Caco-2 (cell line): Measurements from ENCODE around the gene ELN. TPM values are rescaled to one million over a fixed set of nuclear protein-coding genes. Genes with fewer than 3 reads are reported as not detected.

Experiments
- BruUV-seq: library from RNA; stranded (reverse); fragments of 400-500 nt; replicated peaks from 2 replicates; lab custom pipeline; 2021; lab: Mats Ljungman, UMichigan
- CTCF ChIA-PET: fragments of 300-600 bp; sonication (Branson Sonifier 250); formaldehyde crosslinking; loops from one replicate; lab custom pipeline; 2022; ENCODE audit warnings: antibody characterized with exemption; lab: Charles Lee
- POLR2A ChIA-PET: fragments of 300-600 bp; sonication (Branson Sonifier 250); formaldehyde crosslinking; loops from one replicate; lab custom pipeline; 2022; ENCODE audit warnings: antibody characterized with exemption; lab: Charles Lee
- DNase-seq, 2 experiments: peaks; one replicate each; pipeline versions ENCODE4 v3.0.0 to v3.0.0-alpha.2; 2020 to 2022
- H3K27me3 ChIP-seq: replicated peaks from 2 replicates; pipeline ENCODE4 v1.6.0; 2011; ENCODE audit warnings: low read length; ENCODE audit not compliant: control insufficient read depth, insufficient read depth
- H3K36me3 ChIP-seq: 2 replicates; pipeline ENCODE4 v1.5.1; 2011; ENCODE audit warnings: low read length; ENCODE audit not compliant: control insufficient read depth, insufficient read depth
- H3K4me1 ChIP-seq: fragments of 250-450 bp; sonication (Bioruptor Pico); 2 replicates; pipeline ENCODE4 v1.5.1; 2020; ENCODE audit warnings: mild to moderate bottlenecking
- H3K4me3 ChIP-seq: 2 replicates; pipeline ENCODE4 v1.5.1; 2011; ENCODE audit warnings: low read depth, mild to moderate bottlenecking, control low read depth, low read length
- H3K9me3 ChIP-seq: fragments of 250-450 bp; sonication (Bioruptor Pico); 2 replicates; pipeline ENCODE4 v1.5.1; 2020; ENCODE audit warnings: mild to moderate bottlenecking, moderate library complexity
- H3K27ac Mint-ChIP-seq: one replicate; pipeline ENCODE4 v1.8.0; 2022; ENCODE audit warnings: mixed read lengths; ENCODE audit not compliant: unreplicated experiment
- H3K27me3 Mint-ChIP-seq: one replicate; pipeline ENCODE4 v1.8.0; 2022; ENCODE audit warnings: mixed read lengths; ENCODE audit not compliant: insufficient read depth, unreplicated experiment
- H3K36me3 Mint-ChIP-seq: one replicate; pipeline ENCODE4 v1.8.0; 2022; ENCODE audit warnings: mild to moderate bottlenecking, mixed read lengths; ENCODE audit not compliant: insufficient read depth, unreplicated experiment
- H3K4me1 Mint-ChIP-seq: one replicate; pipeline ENCODE4 v1.8.0; 2022; ENCODE audit warnings: low read depth, mixed read lengths; ENCODE audit not compliant: unreplicated experiment
- H3K4me3 Mint-ChIP-seq: one replicate; pipeline ENCODE4 v1.8.0; 2022; ENCODE audit warnings: mild to moderate bottlenecking, moderate library complexity, mixed read lengths; ENCODE audit not compliant: unreplicated experiment
- H3K9me3 Mint-ChIP-seq: one replicate; pipeline ENCODE4 v1.8.0; 2022; ENCODE audit warnings: mixed read lengths; ENCODE audit not compliant: unreplicated experiment
- CTCF ChIP-seq, 2 experiments: fragments of 200-600 bp in 1 of 2; IDR thresholded peaks; 1 replicate in 1 of 2; 2 replicates in 1 of 2; pipeline versions ENCODE4 v1.5.1 to v1.8.0; 2011 to 2022; ENCODE audit warnings: antibody characterized with exemption in 1 of 2, control low read depth in 1 of 2, inconsistent platforms in 1 of 2, low read depth in 1 of 2, low read length in 1 of 2, mild to moderate bottlenecking in 1 of 2, moderate library complexity in 1 of 2; ENCODE audit not compliant: insufficient read depth in 1 of 2, severe bottlenecking in 1 of 2, unreplicated experiment in 1 of 2
- intact Hi-C: fragments of 100-400 bp; cut with micrococcal nuclease; formaldehyde crosslinking; loops from one replicate; pipeline ENCODE4 v1.10.0; 2022; ENCODE audit not compliant: unreplicated experiment
- total RNA-seq: library from RNA; stranded (reverse); gene quantifications from 2 replicates; pipeline ENCODE4 v1.2.3, GENCODE V29; 2022

ELN gene
- total RNA-seq, 1 experiment from 2014 or later = not detected

GRCh38 chr7:74013539-74014272 lies 14.3 kb upstream of the ELN start:
- BruUV-seq = no TSS peak
- ChIA-PET CTCF (interaction anchor here (1.6 kb wide), 1 partner anchor 12 kb away, joined by 11 read pairs; no protein-coding TSS in a partner anchor), POLR2A (no interaction called here)
- H3K36me3 ChIP-seq = no peaks in the 10 kb centered on the region
- no peak overlapping the region for H3K4me3 ChIP-seq
- peaks cover 5% of the 10 kb centered on the region for H3K4me1 Mint-ChIP-seq
- no peak overlapping the region for H3K4me3 Mint-ChIP-seq
- TF ChIP-seq CTCF (IDR thresholded peaks at IDR 0.05; ENCODE audit: insufficient read depth in 1 of 2, low read depth in 1 of 2, low read length in 1 of 2, severe bottlenecking in 1 of 2, unreplicated experiment in 1 of 2) = no peak
- peaks cover under 1% of the 10 kb centered on the region for H3K27me3 Mint-ChIP-seq
- intact Hi-C loops = no loop called here
- DNase-seq = no peak
- H3K27me3 ChIP-seq = no peaks in the 10 kb centered on the region
- no peaks in the 10 kb centered on the region for H3K4me1 ChIP-seq
- no peaks in the 10 kb centered on the region for H3K9me3 ChIP-seq
- no peaks in the 10 kb centered on the region for H3K9me3 Mint-ChIP-seq
- H3K36me3 Mint-ChIP-seq = no peaks in the 10 kb centered on the region
- H3K27ac Mint-ChIP-seq = no peak overlapping the region

- no peaks in the 10 kb centered on the region for H3K9me3 ChIP-seq
- no peak for DNase-seq
- CTCF ChIA-PET = interaction anchor here (1.4 to 1.6 kb wide), 2 partner anchors 11 to 12 kb away, joined by 5 to 11 read pairs; no protein-coding TSS in a partner anchor
- no peak for TF ChIP-seq CTCF (IDR thresholded peaks at IDR 0.05; ENCODE audit: insufficient read depth in 1 of 2, low read depth in 1 of 2, low read length in 1 of 2, severe bottlenecking in 1 of 2, unreplicated experiment in 1 of 2)
- no TSS peak for BruUV-seq
- Mint-ChIP-seq H3K9me3 (no peaks in the 10 kb centered on the region), H3K36me3 (no peaks in the 10 kb centered on the region), H3K4me1 (peaks cover 5% of the 10 kb centered on the region), H3K27ac (no peak overlapping the region), H3K4me3 (no peak overlapping the region), H3K27me3 (no peaks in the 10 kb centered on the region)
- POLR2A ChIA-PET = no interaction called here
- intact Hi-C loops = no loop called here
- no peaks in the 10 kb centered on the region for H3K27me3 ChIP-seq
- no peaks in the 10 kb centered on the region for H3K36me3 ChIP-seq
- no peak overlapping the region for H3K4me3 ChIP-seq
- no peaks in the 10 kb centered on the region for H3K4me1 ChIP-seq
Observed at GRCh38 chr7:74014931-74015330, 13.0 kb upstream of the ELN start.

DNA sequence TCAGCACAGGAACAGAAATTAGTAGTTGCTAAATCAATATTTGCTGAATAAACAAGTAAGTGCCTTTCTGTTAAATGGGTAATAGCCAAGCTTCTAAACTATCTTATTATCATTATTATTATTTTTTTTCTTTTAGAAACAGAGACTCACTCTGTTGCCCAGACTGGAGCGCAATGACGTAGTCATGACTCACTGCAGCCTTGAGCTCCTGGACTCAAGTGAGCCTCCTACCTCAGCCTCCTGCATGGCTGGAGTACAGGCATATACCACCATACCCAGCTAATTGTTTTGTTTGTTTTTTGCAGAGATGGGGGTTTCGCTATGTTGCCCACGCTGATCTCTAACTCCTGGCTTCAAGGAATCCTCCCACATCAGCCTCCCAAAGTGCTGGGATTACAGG lies 12.3 kb upstream of the ELN start:
- Mint-ChIP-seq H3K27ac (no peak overlapping the region), H3K4me1 (peaks cover 5% of the 10 kb centered on the region), H3K27me3 (no peaks in the 10 kb centered on the region), H3K36me3 (no peaks in the 10 kb centered on the region), H3K4me3 (no peak overlapping the region), H3K9me3 (no peaks in the 10 kb centered on the region)
- Histone ChIP-seq H3K4me3 (no peak overlapping the region), H3K36me3 (no peaks in the 10 kb centered on the region), H3K27me3 (no peaks in the 10 kb centered on the region), H3K4me1 (no peaks in the 10 kb centered on the region), H3K9me3 (no peaks in the 10 kb centered on the region)
- TF ChIP-seq CTCF (IDR thresholded peaks at IDR 0.05; ENCODE audit: insufficient read depth in 1 of 2, low read depth in 1 of 2, low read length in 1 of 2, severe bottlenecking in 1 of 2, unreplicated experiment in 1 of 2) = no peak
- BruUV-seq = no TSS peak
- ChIA-PET POLR2A (no interaction called here), CTCF (interaction anchor here (1.4 kb wide), 1 partner anchor 11 kb away, joined by 5 read pairs; no protein-coding TSS in a partner anchor)
- no peak for DNase-seq
- intact Hi-C loops = no loop called here
